Smooth muscle cell (in vitro differentiated cells): Measurements from ENCODE around the gene CFDP1. TPM values are rescaled to one million over a fixed set of nuclear protein-coding genes. Genes with fewer than 3 reads are reported as not detected.

Source experiments
- DNase-seq: peaks from one replicate; lab custom pipeline; 2025; ENCODE audit not compliant: unreplicated experiment; lab: John Stamatoyannopoulos, UW
- H2AFZ ChIP-seq: fragments of 200-600 bp; sonication (generic); 2 replicates; pipeline ENCODE4 v1.6.0; 2016; ENCODE audit warnings: antibody characterized with exemption, low read depth, mild to moderate bottlenecking
- H3F3A ChIP-seq: fragments of 200-600 bp; sonication (generic); 2 replicates; pipeline ENCODE4 v1.6.0; 2017; ENCODE audit warnings: antibody characterized with exemption, low read depth
- H3K27ac ChIP-seq: fragments of 200-600 bp; sonication (generic); 2 replicates; pipeline ENCODE4 v1.5.1; 2016; ENCODE audit warnings: low read depth, mild to moderate bottlenecking
- H3K27me3 ChIP-seq: fragments of 200-600 bp; sonication (generic); 2 replicates; pipeline ENCODE4 v1.6.1; 2016; ENCODE audit warnings: low read depth, mild to moderate bottlenecking
- H3K36me3 ChIP-seq: fragments of 200-600 bp; sonication (generic); 2 replicates; pipeline ENCODE4 v1.5.1; 2016; ENCODE audit warnings: low read depth
- H3K4me1 ChIP-seq: fragments of 200-600 bp; sonication (generic); 2 replicates; pipeline ENCODE4 v1.5.1; 2016; ENCODE audit warnings: low read depth
- H3K4me2 ChIP-seq: fragments of 200-600 bp; sonication (generic); 2 replicates; pipeline ENCODE4 v1.6.0; 2016; ENCODE audit warnings: mild to moderate bottlenecking
- H3K4me3 ChIP-seq: fragments of 200-600 bp; sonication (generic); 2 replicates; pipeline ENCODE4 v1.5.1; 2016; ENCODE audit warnings: mild to moderate bottlenecking
- H3K79me2 ChIP-seq: fragments of 200-600 bp; sonication (generic); 2 replicates; pipeline ENCODE4 v1.6.0; 2016; ENCODE audit warnings: low read depth, mild to moderate bottlenecking
- H3K9ac ChIP-seq: fragments of 200-600 bp; sonication (generic); 2 replicates; pipeline ENCODE4 v1.6.0; 2016; ENCODE audit warnings: low read depth
- H3K9me3 ChIP-seq: fragments of 200-600 bp; sonication (generic); replicated peaks from 2 replicates; pipeline ENCODE4 v1.5.1; 2016; ENCODE audit warnings: low read depth
- H4K20me1 ChIP-seq: fragments of 200-600 bp; sonication (generic); 2 replicates; pipeline ENCODE4 v1.6.0; 2016; ENCODE audit warnings: low read depth
- CTCF ChIP-seq: fragments of 200-600 bp; sonication (generic); IDR thresholded peaks from 2 replicates; pipeline ENCODE4 v1.5.1; 2017; ENCODE audit warnings: borderline replicate concordance, mild to moderate bottlenecking, antibody characterized with exemption; ENCODE audit not compliant: insufficient read depth, poor library complexity, severe bottlenecking
- WGBS: methylation state at CpG from one replicate; pipeline ENCODE4 v1.1.7; 2016; ENCODE audit warnings: low lambda C conversion rate; 5-methylcytosine and 5-hydroxymethylcytosine counted together
- polyA plus RNA-seq: library from polyadenylated mRNA; unstranded; fragments of >200 nt; fragmentation: Nextera tagmentation; extraction: Ambion mirVana; gene quantifications from 2 replicates; pipeline ENCODE4 v1.2.1, GENCODE V29; 2016
- total RNA-seq: library from RNA; depleted of rRNA; stranded (reverse); fragments of >200 nt; gene quantifications from 2 replicates; pipeline ENCODE4 v1.2.3, GENCODE V29; 2014

Gene CFDP1
- total and polyA plus RNA-seq, 2 experiments from 2014 or later, result 59.0 to 91.0 TPM

- peak overlapping the region; percentile 37 for H3K4me2 ChIP-seq
- peak overlapping the region; percentile 59 for H3K27ac ChIP-seq
- H3F3A ChIP-seq, result peaks cover 23% of the 10 kb centered on the region
- peaks cover 17% of the 10 kb centered on the region for H3K79me2 ChIP-seq
- peaks cover 8% of the 10 kb centered on the region for H4K20me1 ChIP-seq
- no peak for TF ChIP-seq CTCF
- 73% methylated on average over 2 of the region's 2 CpGs for WGBS
- no peak overlapping the region for H2AFZ ChIP-seq
- H3K4me1 ChIP-seq, result peaks cover 4% of the 10 kb centered on the region
- no peaks in the 10 kb centered on the region for H3K9me3 ChIP-seq
- H3K36me3 ChIP-seq, result peaks cover 6% of the 10 kb centered on the region
- no peaks in the 10 kb centered on the region for H3K27me3 ChIP-seq
- H3K9ac ChIP-seq, result peak overlapping the region; percentile 8
- no peak for DNase-seq
- H3K4me3 ChIP-seq, result no peak overlapping the region
Observed at GRCh38 chr16:75389096-75389690, 44.1 kb downstream of the CFDP1 start.

- no peak overlapping the region for H2AFZ ChIP-seq
- no peaks in the 10 kb centered on the region for H3K9me3 ChIP-seq
- H3K9ac ChIP-seq, result no peak overlapping the region
- WGBS, result over 99% methylated on average over 4 of the region's 4 CpGs
- peaks cover 6% of the 10 kb centered on the region for H3K36me3 ChIP-seq
- H3K27ac ChIP-seq, result no peak overlapping the region
- peaks cover 4% of the 10 kb centered on the region for H3K4me1 ChIP-seq
- no peak for DNase-seq
- no peak overlapping the region for H3K4me2 ChIP-seq
- H3K27me3 ChIP-seq, result no peaks in the 10 kb centered on the region
- peaks cover 18% of the 10 kb centered on the region for H3K79me2 ChIP-seq
- TF ChIP-seq CTCF, result no peak
- peaks cover 23% of the 10 kb centered on the region for H3F3A ChIP-seq
- H4K20me1 ChIP-seq, result peaks cover 8% of the 10 kb centered on the region
- H3K4me3 ChIP-seq, result no peak overlapping the region
Observed at GRCh38 chr16:75387951-75388350, 45.4 kb downstream of the CFDP1 start.

GRCh38 chr16:75385507-75386152, 47.7 kb downstream of the CFDP1 start:
- Histone ChIP-seq H3K4me3 (no peak overlapping the region), H3F3A (peaks cover 15% of the 10 kb centered on the region), H4K20me1 (peaks cover 3% of the 10 kb centered on the region), H3K27me3 (no peaks in the 10 kb centered on the region), H3K36me3 (no peaks in the 10 kb centered on the region), H2AFZ (no peak overlapping the region), H3K27ac (peak overlapping the region; percentile 13), H3K4me2 (peak overlapping the region; percentile 42), H3K4me1 (peaks cover 4% of the 10 kb centered on the region), H3K79me2 (peaks cover 18% of the 10 kb centered on the region), H3K9me3 (no peaks in the 10 kb centered on the region), H3K9ac (no peak overlapping the region)
- WGBS, result 29% methylated on average over 5 of the region's 5 CpGs
- no peak for DNase-seq
- peak; percentile 77 for TF ChIP-seq CTCF
